CD8-positive, alpha-beta memory T cell (primary cell): Measurements from ENCODE around the gene SLC44A4. TPM values are rescaled to one million over a fixed set of nuclear protein-coding genes. Genes with fewer than 3 reads are reported as not detected.
"Not testable (repeated sequence)": the region's sequence is repeated elsewhere in the genome, so short reads cannot be mapped to it uniquely, and the experiment has no call there.

Source experiments
- CTCF ChIA-PET: fragments of 350-600 bp; sonication (Branson Sonifier 250); formaldehyde crosslinking; loops from one replicate; lab custom pipeline; 2021; ENCODE audit warnings: antibody characterized with exemption; lab: Charles Lee
- POLR2A ChIA-PET: fragments of 350-600 bp; sonication (Branson Sonifier 250); formaldehyde crosslinking; loops from one replicate; lab custom pipeline; 2021; ENCODE audit warnings: antibody characterized with exemption; lab: Charles Lee
- DNase-seq, 5 donors: peaks; one replicate each; pipeline versions ENCODE4 v3.0.0 to v3.0.0-alpha.2; 2020 to 2022; ENCODE audit warnings: mixed read lengths in 1 of 5
- H3K27ac ChIP-seq: one replicate; pipeline ENCODE4 v1.7.0; 2013; ENCODE audit warnings: low read depth, mild to moderate bottlenecking, low read length, moderate library complexity
- H3K27me3 ChIP-seq: 2 replicates; pipeline ENCODE4 v1.7.0; 2013; ENCODE audit warnings: low read length, mild to moderate bottlenecking; ENCODE audit not compliant: insufficient read depth, poor library complexity, severe bottlenecking
- H3K36me3 ChIP-seq: 2 replicates; pipeline ENCODE4 v1.7.0; 2013; ENCODE audit warnings: mild to moderate bottlenecking, low read length, moderate library complexity; ENCODE audit not compliant: insufficient read depth
- H3K4me1 ChIP-seq: 2 replicates; pipeline ENCODE4 v1.7.0; 2013; ENCODE audit warnings: mild to moderate bottlenecking, low read length, moderate library complexity; ENCODE audit not compliant: insufficient read depth
- H3K4me3 ChIP-seq: 2 replicates; pipeline ENCODE4 v1.7.0; 2013; ENCODE audit warnings: mild to moderate bottlenecking, low read length
- H3K9me3 ChIP-seq: 2 replicates; pipeline ENCODE4 v1.7.0; 2013; ENCODE audit warnings: mild to moderate bottlenecking, low read length
- H3K27ac Mint-ChIP-seq, 8 donors: one replicate each; pipeline ENCODE4 v1.8.0; 2020 to 2021; ENCODE audit warnings: mixed read lengths in 8 of 8, mild to moderate bottlenecking in 6 of 8, inconsistent platforms in 3 of 8, moderate library complexity in 3 of 8
- H3K27me3 Mint-ChIP-seq, 2 donors: one replicate each; pipeline ENCODE4 v1.8.0; 2020 to 2021; ENCODE audit warnings: mixed read lengths in 2 of 2, mild to moderate bottlenecking in 1 of 2, moderate library complexity in 1 of 2
- H3K36me3 Mint-ChIP-seq, 3 donors: one replicate each; pipeline ENCODE4 v1.8.0; 2020 to 2021; ENCODE audit warnings: mixed read lengths in 3 of 3, inconsistent platforms in 1 of 3, mild to moderate bottlenecking in 1 of 3
- H3K4me1 Mint-ChIP-seq, 3 donors: one replicate each; pipeline ENCODE4 v1.8.0; 2020 to 2021; ENCODE audit warnings: mixed read lengths in 3 of 3, inconsistent platforms in 1 of 3, mild to moderate bottlenecking in 1 of 3
- H3K4me3 Mint-ChIP-seq, 7 donors: one replicate each; pipeline ENCODE4 v1.8.0; 2020 to 2021; ENCODE audit warnings: mixed read lengths in 7 of 7, mild to moderate bottlenecking in 6 of 7, moderate library complexity in 4 of 7, inconsistent platforms in 2 of 7
- H3K9me3 Mint-ChIP-seq, 5 donors: one replicate each; pipeline ENCODE4 v1.8.0; 2020 to 2022; ENCODE audit warnings: mixed read lengths in 5 of 5, mild to moderate bottlenecking in 3 of 5, moderate library complexity in 2 of 5, inconsistent platforms in 1 of 5
- polyA plus RNA-seq: library from polyadenylated mRNA; unstranded; fragments of 300-500 nt; fragmentation: Illumina TruSeq; gene quantifications from one replicate; pipeline ENCODE4 v1.2.3, GENCODE V29; 2021
- total RNA-seq, 2 experiments: library from RNA; stranded (reverse); gene quantifications; one replicate each; pipeline ENCODE4 v1.2.3, GENCODE V29; 2021

Gene SLC44A4
- total and polyA plus RNA-seq, 3 experiments from 2014 or later, result not detected

DNA sequence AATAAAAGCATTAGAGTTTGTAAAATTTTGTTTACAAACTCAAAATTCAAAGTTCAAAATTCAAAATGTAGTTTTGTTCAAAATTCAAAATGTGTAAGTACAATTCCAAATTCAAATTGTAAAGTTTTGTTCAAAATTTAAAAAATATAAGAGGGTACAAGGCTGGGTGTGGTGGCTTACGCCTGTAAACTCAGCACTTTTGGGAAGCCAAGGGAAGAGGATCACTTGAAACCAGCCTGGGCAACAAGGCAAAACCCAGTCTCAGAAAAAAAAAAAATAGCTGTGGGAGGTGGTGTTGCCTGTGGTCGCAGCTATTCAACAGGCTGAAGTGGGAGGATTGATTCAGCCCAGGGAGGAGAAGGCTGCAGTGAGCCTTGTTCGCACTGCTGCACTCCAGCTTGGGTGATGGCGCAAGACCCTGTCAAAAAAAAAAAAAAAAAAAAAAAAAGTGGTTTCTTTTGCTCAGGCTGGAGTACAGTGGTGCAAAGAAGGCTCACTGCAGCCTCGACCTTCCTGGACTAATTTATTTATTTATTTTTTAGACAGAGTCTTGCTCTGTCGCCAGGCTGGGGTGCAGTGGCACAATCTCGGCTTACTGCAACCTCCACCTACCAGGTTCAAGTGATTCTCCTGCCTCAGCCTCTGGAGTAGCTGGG is 28.5 kb upstream of the SLC44A4 start:
- Histone ChIP-seq H3K9me3 (no peaks in the 10 kb centered on the region), H3K36me3 (no peaks in the 10 kb centered on the region), H3K4me1 (peaks cover 7% of the 10 kb centered on the region), H3K27ac (no peak overlapping the region), H3K4me3 (no peak overlapping the region), H3K27me3 (no peaks in the 10 kb centered on the region)
- DNase-seq, result no peak
- peaks cover 9 to 10% (median 10%) of the 10 kb centered on the region in 3 donors for H3K4me1 Mint-ChIP-seq
- no peak overlapping the region for H3K4me3 Mint-ChIP-seq
- no peak overlapping the region for H3K27ac Mint-ChIP-seq
- H3K36me3 Mint-ChIP-seq, result no peaks in the 10 kb centered on the region
- no peaks in the 10 kb centered on the region for H3K9me3 Mint-ChIP-seq
- POLR2A ChIA-PET, result interaction anchor here (0.6 to 0.7 kb wide), 3 partner anchors 12 to 634 kb away, joined by 3 read pairs; no protein-coding TSS in a partner anchor
- peaks cover 4 to 20% of the 10 kb centered on the region in 2 donors for H3K27me3 Mint-ChIP-seq
- CTCF ChIA-PET, result interaction anchor here (0.7 to 1.5 kb wide), 3 partner anchors 11 to 698 kb away, joined by 3 to 4 read pairs (median 3); no protein-coding TSS in a partner anchor

GRCh38 chr6:31906727-31907126 is 27.9 kb upstream of the SLC44A4 start:
- not testable (repeated sequence) for H3K4me1 ChIP-seq, H3K36me3 ChIP-seq, H3K27me3 ChIP-seq, H3K9me3 ChIP-seq, DNase-seq, H3K4me3 Mint-ChIP-seq, H3K27ac ChIP-seq, H3K4me3 ChIP-seq, H3K36me3 Mint-ChIP-seq, H3K9me3 Mint-ChIP-seq
- peak overlapping the region in 1 of 8 donors; percentile 67 for H3K27ac Mint-ChIP-seq
- peaks cover 9 to 10% (median 10%) of the 10 kb centered on the region in 3 donors for H3K4me1 Mint-ChIP-seq
- peaks cover 0 to 16% of the 10 kb centered on the region in 2 donors for H3K27me3 Mint-ChIP-seq
- CTCF ChIA-PET, result interaction anchor here (1.4 kb wide), 1 partner anchor 11 kb away, joined by 3 read pairs; no protein-coding TSS in a partner anchor
- POLR2A ChIA-PET, result interaction anchor here (0.7 kb wide), 1 partner anchor 12 kb away, joined by 3 read pairs; no protein-coding TSS in a partner anchor

- H3K9me3 Mint-ChIP-seq, result no peaks in the 10 kb centered on the region
- POLR2A ChIA-PET, result no interaction called here
- no peaks in the 10 kb centered on the region for H3K36me3 Mint-ChIP-seq
- Histone ChIP-seq H3K4me1 (peaks cover 11% of the 10 kb centered on the region), H3K36me3 (no peaks in the 10 kb centered on the region), H3K27me3 (no peaks in the 10 kb centered on the region), H3K4me3 (no peak overlapping the region), H3K27ac (no peak overlapping the region), H3K9me3 (no peaks in the 10 kb centered on the region)
- DNase-seq, result no peak
- H3K4me3 Mint-ChIP-seq, result peak overlapping the region in 2 of 7 donors; percentile 13 to 33
- CTCF ChIA-PET, result no interaction called here
- H3K27ac Mint-ChIP-seq, result no peak overlapping the region
- peaks cover 0 to 16% of the 10 kb centered on the region in 2 donors for H3K27me3 Mint-ChIP-seq
- H3K4me1 Mint-ChIP-seq, result peaks cover 10 to 12% (median 10%) of the 10 kb centered on the region in 3 donors
Observed at GRCh38 chr6:31906122-31906521, 27.3 kb upstream of the SLC44A4 start.

GRCh38 chr6:31905041-31905440 is 26.2 kb upstream of the SLC44A4 start:
- H3K4me3 ChIP-seq, result no peak overlapping the region
- Mint-ChIP-seq H3K4me1 (peaks cover 10 to 16% (median 10%) of the 10 kb centered on the region in 3 donors), H3K4me3 (peak overlapping the region in 2 of 7 donors; percentile 51 to 68), H3K36me3 (no peaks in the 10 kb centered on the region), H3K27ac (no peak overlapping the region), H3K9me3 (no peaks in the 10 kb centered on the region), H3K27me3 (peaks cover 0 to 12% of the 10 kb centered on the region in 2 donors)
- CTCF ChIA-PET, result no interaction called here
- DNase-seq, result no peak
- H3K27ac ChIP-seq, result no peak overlapping the region
- H3K4me1 ChIP-seq, result peaks cover 16% of the 10 kb centered on the region
- no peaks in the 10 kb centered on the region for H3K9me3 ChIP-seq
- POLR2A ChIA-PET, result interaction anchor here (0.6 kb wide), 1 partner anchor 1441 kb away, joined by 3 read pairs; no protein-coding TSS in a partner anchor
- no peaks in the 10 kb centered on the region for H3K27me3 ChIP-seq
- no peaks in the 10 kb centered on the region for H3K36me3 ChIP-seq

GRCh38 chr6:31903957-31904356 is 25.2 kb upstream of the SLC44A4 start:
- H3K4me1 ChIP-seq, result peaks cover 26% of the 10 kb centered on the region
- H3K27ac ChIP-seq, result no peak overlapping the region
- Mint-ChIP-seq H3K27me3 (peaks cover 0 to 10% of the 10 kb centered on the region in 2 donors), H3K4me3 (peak overlapping the region in 3 of 7 donors; percentile 7 to 89 (median 24)), H3K27ac (no peak overlapping the region), H3K9me3 (no peaks in the 10 kb centered on the region), H3K4me1 (peaks cover 16 to 27% (median 21%) of the 10 kb centered on the region in 3 donors), H3K36me3 (no peaks in the 10 kb centered on the region)
- no peaks in the 10 kb centered on the region for H3K36me3 ChIP-seq
- no peak for DNase-seq
- ChIA-PET POLR2A (no interaction called here), CTCF (no interaction called here)
- no peak overlapping the region for H3K4me3 ChIP-seq
- no peaks in the 10 kb centered on the region for H3K9me3 ChIP-seq
- no peaks in the 10 kb centered on the region for H3K27me3 ChIP-seq

DNA sequence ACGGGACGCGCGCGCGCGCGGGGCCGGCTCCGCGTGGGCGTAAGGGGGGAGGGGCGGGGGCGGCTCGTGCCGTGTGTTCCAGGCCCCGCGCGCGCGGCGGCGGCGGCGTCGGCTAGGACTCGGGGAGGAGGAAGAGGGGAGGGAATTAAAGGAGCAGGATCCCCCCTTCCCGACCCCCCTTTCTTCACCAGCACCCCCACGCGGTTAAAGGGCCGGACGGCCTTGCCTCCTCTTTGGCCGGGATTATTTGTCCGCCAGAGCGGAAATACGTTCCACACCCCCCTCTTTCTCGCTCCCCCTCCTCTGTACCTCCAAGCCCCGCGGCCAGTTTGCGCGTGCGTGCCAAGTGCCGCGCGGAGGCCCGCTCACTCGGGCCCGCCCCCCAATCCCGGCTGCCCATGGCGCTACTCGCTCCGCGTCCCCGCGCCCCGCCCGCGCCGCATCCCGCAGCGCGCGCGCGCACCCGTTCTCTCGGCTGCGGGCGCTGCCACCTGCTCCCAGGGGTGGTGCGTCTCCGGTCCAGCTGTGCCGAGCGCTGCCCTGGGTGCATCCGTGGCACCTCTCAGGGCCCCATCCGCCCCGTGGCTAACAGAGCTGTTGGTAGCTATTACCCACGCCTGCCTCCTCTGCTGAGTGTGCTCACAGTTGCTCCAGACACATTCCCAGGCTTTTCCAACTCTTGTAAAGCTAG is 23.3 kb upstream of the SLC44A4 start, which contains the start of gene ZBTB12:
Gene ZBTB12 (minus strand): TSS at position 134 of the 691 bp plus-strand sequence. CDS start 781 bp downstream, outside the sequence.
- peaks cover 0 to 10% (median 0%) of the 10 kb centered on the region in 3 donors for H3K36me3 Mint-ChIP-seq
- no peaks in the 10 kb centered on the region for H3K9me3 Mint-ChIP-seq
- H3K36me3 ChIP-seq, result no peaks in the 10 kb centered on the region
- H3K27me3 ChIP-seq, result no peaks in the 10 kb centered on the region
- peaks cover 0 to 4% of the 10 kb centered on the region in 2 donors for H3K27me3 Mint-ChIP-seq
- peak within 1 kb of the TSS; percentile 82 for H3K4me3 ChIP-seq
- H3K4me1 ChIP-seq, result peaks cover 32% of the 10 kb centered on the region
- H3K27ac ChIP-seq, result peak within 1 kb of the TSS; percentile 57
- ChIA-PET CTCF (interaction anchor here (1.0 to 1.4 kb wide), 2 partner anchors 18 to 50 kb away, joined by 3 to 4 read pairs; no protein-coding TSS in a partner anchor), POLR2A (interaction anchor here (0.6 to 1.3 kb wide), 5 partner anchors 40 to 325 kb away, joined by 3 to 6 read pairs (median 4); partner anchors contain the start of genes LSM2, NELFE, NEU1 and SKIC2)
- peaks cover 24 to 39% (median 32%) of the 10 kb centered on the region in 3 donors for H3K4me1 Mint-ChIP-seq
- DNase-seq, result peak; percentile 78 to 91 (median 84)
- no peaks in the 10 kb centered on the region for H3K9me3 ChIP-seq
- peak within 1 kb of the TSS; percentile 74 to 92 (median 89) for H3K4me3 Mint-ChIP-seq
- peak within 1 kb of the TSS; percentile 78 to 96 (median 90) for H3K27ac Mint-ChIP-seq

DNA sequence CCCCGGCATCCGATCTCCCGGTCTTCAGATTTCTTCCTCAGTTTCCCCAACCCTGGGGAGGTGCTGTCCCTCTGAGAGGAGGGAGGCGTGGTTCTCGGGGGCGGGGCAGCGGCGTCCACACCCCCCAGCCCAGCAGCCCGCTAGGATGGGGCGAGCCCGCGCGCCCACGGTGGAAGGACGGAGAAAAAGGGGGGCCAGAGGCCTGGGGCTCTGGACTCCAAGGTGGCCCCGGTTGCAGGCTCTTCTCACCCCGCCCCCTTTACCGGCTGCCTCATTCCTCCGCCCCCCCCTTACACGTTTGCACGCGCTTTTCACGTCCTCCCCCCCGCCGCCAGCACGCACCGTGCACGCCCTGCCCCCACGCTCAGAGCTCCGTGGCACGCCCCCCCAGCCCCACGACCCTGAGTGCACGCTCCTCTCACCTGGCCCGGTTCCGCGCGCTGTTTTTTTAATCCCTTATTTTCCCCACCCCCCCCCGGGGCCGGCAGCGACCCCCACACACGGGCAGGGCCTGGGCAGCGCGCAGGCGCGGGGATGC is 22.7 kb upstream of the SLC44A4 start:
- Mint-ChIP-seq H3K4me1 (peaks cover 26 to 41% (median 34%) of the 10 kb centered on the region in 3 donors), H3K27me3 (peaks cover 0 to 3% of the 10 kb centered on the region in 2 donors), H3K4me3 (peak overlapping the region; percentile 59 to 89 (median 70)), H3K9me3 (no peaks in the 10 kb centered on the region), H3K27ac (peak overlapping the region in 4 of 8 donors; percentile 43 to 86 (median 78)), H3K36me3 (peaks cover 0 to 12% (median 0%) of the 10 kb centered on the region in 3 donors)
- no peaks in the 10 kb centered on the region for H3K27me3 ChIP-seq
- H3K4me3 ChIP-seq, result peak overlapping the region; percentile 34
- ChIA-PET CTCF (no interaction called here), POLR2A (interaction anchor here (0.6 to 1.3 kb wide), 2 partner anchors 39 to 72 kb away, joined by 4 to 6 read pairs; partner anchors contain the start of gene NEU1)
- H3K36me3 ChIP-seq, result no peaks in the 10 kb centered on the region
- H3K27ac ChIP-seq, result peak overlapping the region; percentile 57
- no peaks in the 10 kb centered on the region for H3K9me3 ChIP-seq
- peak; percentile 55 to 83 (median 62) for DNase-seq
- peaks cover 36% of the 10 kb centered on the region for H3K4me1 ChIP-seq
